HG03064 (cell line): ENCODE results near the gene C15orf62.

Experiments
- ATAC-seq: cut with Tn5 transposase; IDR thresholded peaks from one replicate; pipeline ENCODE4 v1.9.1; 2021; ENCODE audit warnings: low read depth; ENCODE audit not compliant: unreplicated experiment

Gene C15orf62

GRCh38 chr15:40754883-40755811, 14.6 kb upstream of the C15orf62 start, which contains the start of gene RMDN3:
Gene RMDN3, minus strand, starts transcription at chr15:40755254. Its CDS starts 471 bp downstream, at chr15:40754783.
- ATAC-seq, result peak; percentile 70

GRCh38 chr15:40755812-40756208, 14.0 kb upstream of the C15orf62 start:
- no peak for ATAC-seq

- no peak for ATAC-seq
These were observed 12.8 kb upstream of the C15orf62 start for GRCh38 chr15:40756938-40757337.

- ATAC-seq, result no peak
These were observed 9.8 kb upstream of the C15orf62 start for GRCh38 chr15:40759961-40760360.

GRCh38 chr15:40762919-40763800, 6.6 kb upstream of the C15orf62 start:
- no peak for ATAC-seq

- no peak for ATAC-seq
These were observed 5.8 kb upstream of the C15orf62 start, which contains the start of gene GCHFR for GRCh38 chr15:40763801-40764628. Gene GCHFR, plus strand, starts transcription at chr15:40764068. Its CDS starts 113 bp downstream, at chr15:40764181.

- no peak for ATAC-seq
These were observed 5.1 kb upstream of the C15orf62 start for GRCh38 chr15:40764629-40765103.

GRCh38 chr15:40766194-40766815, 3.5 kb upstream of the C15orf62 start:
- no peak for ATAC-seq

- ATAC-seq, result no peak
These were observed 2.6 kb upstream of the C15orf62 start for GRCh38 chr15:40766906-40767837.

GRCh38 chr15:40767838-40768500, 1.8 kb upstream of the C15orf62 start:
- no peak for ATAC-seq

- ATAC-seq, result no peak
These were observed 1.1 kb upstream of the C15orf62 start for GRCh38 chr15:40768521-40769273.

GRCh38 chr15:40770147-40770721, 454 bp downstream of the C15orf62 start:
- no peak for ATAC-seq

- no peak for ATAC-seq
These were observed 1.5 kb downstream of the C15orf62 start for GRCh38 chr15:40771242-40771641.

GRCh38 chr15:40772014-40772413, 2.2 kb downstream of the C15orf62 start:
- no peak for ATAC-seq

GRCh38 chr15:40773496-40773895, 3.7 kb downstream of the C15orf62 start:
- no peak for ATAC-seq

GRCh38 chr15:40773902-40774301, 4.1 kb downstream of the C15orf62 start:
- ATAC-seq, result no peak

- ATAC-seq, result no peak
These were observed 5.2 kb downstream of the C15orf62 start for GRCh38 chr15:40775007-40775406.
